IMR-90 (cell line): ENCODE measurements around the gene SLC22A16. TPM values are rescaled to one million over a fixed set of nuclear protein-coding genes. Genes with fewer than 3 reads are reported as not detected.
"Not testable (repeated sequence)": the region's sequence is repeated elsewhere in the genome, so short reads cannot be mapped to it uniquely, and the experiment has no call there.

Experiments
- ATAC-seq: fragments of 200-7000 bp; cut with Tn5 transposase; 2 replicates; pipeline ENCODE4 v1.9.1; 2020; ENCODE audit warnings: low read depth, mild to moderate bottlenecking, moderate library complexity
- BruUV-seq: library from RNA; stranded (reverse); fragments of 400-500 nt; replicated peaks from 2 replicates; lab custom pipeline; 2021; lab: Mats Ljungman, UMichigan
- CTCF ChIA-PET: fragments of 300-600 bp; formaldehyde crosslinking; extraction: SDS; loops from one replicate; lab custom pipeline; 2021; ENCODE audit warnings: antibody characterized with exemption; lab: Yijun Ruan, JAX
- POLR2A ChIA-PET: fragments of 300-600 bp; sonication (Branson Sonifier 250); formaldehyde crosslinking; loops from one replicate; lab custom pipeline; 2022; ENCODE audit warnings: antibody characterized with exemption; ENCODE audit not compliant: unreplicated experiment; lab: Charles Lee
- DNase-seq: peaks from one replicate; pipeline ENCODE4 v3.0.0; 2013
- H2AFZ ChIP-seq: replicated peaks from 2 replicates; pipeline ENCODE3; 2013; ENCODE audit warnings: low read length, mild to moderate bottlenecking; ENCODE audit not compliant: poor library complexity
- H2AK5ac ChIP-seq: 2 replicates; pipeline ENCODE4 v1.6.1; 2013; ENCODE audit warnings: low read depth, low read length, inconsistent platforms
- H2AK9ac ChIP-seq: replicated peaks from 2 replicates; pipeline ENCODE3; 2013; ENCODE audit warnings: mild to moderate bottlenecking, low read depth, low read length, moderate library complexity; ENCODE audit not compliant: poor library complexity
- H2BK120ac ChIP-seq: 2 replicates; pipeline ENCODE4 v1.6.1; 2013; ENCODE audit warnings: low read depth, low read length, inconsistent platforms
- H2BK15ac ChIP-seq: 3 replicates; pipeline ENCODE4 v1.6.1; 2013; ENCODE audit warnings: low read depth, low read length, inconsistent platforms
- H2BK20ac ChIP-seq: 2 replicates; pipeline ENCODE4 v1.6.1; 2013; ENCODE audit warnings: low read depth, mild to moderate bottlenecking, inconsistent platforms, low read length, moderate library complexity
- H2BK5ac ChIP-seq: 2 replicates; pipeline ENCODE4 v1.6.1; 2013; ENCODE audit warnings: mild to moderate bottlenecking, low read depth, low read length, inconsistent platforms; ENCODE audit not compliant: poor library complexity, severe bottlenecking
- H3K14ac ChIP-seq: replicated peaks from 2 replicates; pipeline ENCODE4 v1.6.1; 2013; ENCODE audit warnings: low read depth, low read length, inconsistent platforms
- H3K18ac ChIP-seq: 2 replicates; pipeline ENCODE4 v1.6.1; 2013; ENCODE audit warnings: low read depth, low read length, control low read depth
- H3K23ac ChIP-seq: 2 replicates; pipeline ENCODE4 v1.6.1; 2013; ENCODE audit warnings: low read depth, low read length, inconsistent platforms
- H3K27ac ChIP-seq: 2 replicates; pipeline ENCODE4 v1.5.1; 2013; ENCODE audit warnings: mild to moderate bottlenecking, control low read depth, low read length; ENCODE audit not compliant: insufficient read depth
- H3K27me3 ChIP-seq: 2 replicates; pipeline ENCODE4 v1.6.1; 2013; ENCODE audit warnings: low read length; ENCODE audit not compliant: control insufficient read depth, insufficient read depth
- H3K36me3 ChIP-seq: 2 replicates; pipeline ENCODE4 v1.6.1; 2013; ENCODE audit warnings: low read length, mixed read lengths; ENCODE audit not compliant: control insufficient read depth, insufficient read depth
- H3K4ac ChIP-seq: 2 replicates; pipeline ENCODE4 v1.6.1; 2013; ENCODE audit warnings: low read depth, low read length, inconsistent platforms
- H3K4me1 ChIP-seq: 2 replicates; pipeline ENCODE4 v1.6.1; 2013; ENCODE audit warnings: low read length, mixed read lengths; ENCODE audit not compliant: control insufficient read depth, insufficient read depth
- H3K4me2 ChIP-seq: 2 replicates; pipeline ENCODE4 v1.6.1; 2013; ENCODE audit warnings: low read depth, mild to moderate bottlenecking, control low read depth, low read length, moderate library complexity
- H3K4me3 ChIP-seq: 2 replicates; pipeline ENCODE4 v1.5.1; 2013; ENCODE audit warnings: low read depth, mild to moderate bottlenecking, control low read depth, low read length, moderate library complexity; ENCODE audit not compliant: insufficient read depth
- H3K56ac ChIP-seq: 2 replicates; pipeline ENCODE4 v1.6.1; 2013; ENCODE audit warnings: low read length, inconsistent platforms; ENCODE audit not compliant: insufficient read depth; ENCODE audit errors: extremely low read depth
- H3K79me1 ChIP-seq, 2 experiments: 2 replicates each; pipeline ENCODE4 v1.6.1; 2013; ENCODE audit warnings: low read length in 2 of 2, inconsistent platforms in 1 of 2, low read depth in 1 of 2
- H3K9ac ChIP-seq: 2 replicates; pipeline ENCODE4 v1.6.1; 2013; ENCODE audit warnings: low read depth, low read length, control low read depth
- H3K9me1 ChIP-seq: 2 replicates; pipeline ENCODE4 v1.6.1; 2013; ENCODE audit warnings: low read length, inconsistent platforms; ENCODE audit not compliant: insufficient read depth
- H3K9me3 ChIP-seq: 2 replicates; pipeline ENCODE4 v1.6.1; 2013; ENCODE audit warnings: low read length; ENCODE audit not compliant: control insufficient read depth, insufficient read depth
- H4K20me1 ChIP-seq: 2 replicates; pipeline ENCODE4 v1.6.1; 2013; ENCODE audit warnings: low read length, inconsistent platforms; ENCODE audit not compliant: insufficient read depth
- H4K5ac ChIP-seq: 2 replicates; pipeline ENCODE4 v1.6.1; 2013; ENCODE audit warnings: mild to moderate bottlenecking, low read depth, low read length, control low read depth
- H4K8ac ChIP-seq, 2 experiments: 2 replicates each; pipeline ENCODE4 v1.6.1; 2013; ENCODE audit warnings: low read depth in 2 of 2, low read length in 2 of 2, control low read depth in 1 of 2, inconsistent platforms in 1 of 2
- H4K91ac ChIP-seq: 2 replicates; pipeline ENCODE4 v1.6.1; 2013; ENCODE audit warnings: low read depth, low read length, inconsistent platforms; ENCODE audit not compliant: insufficient read depth
- WGBS, 2 experiments: methylation state at CpG; one replicate each; pipeline versions ENCODE4 v1.1.5 to v1.1.7; 2013; ENCODE audit warnings: missing lambda C conversion rate in 2 of 2; ENCODE audit not compliant: insufficient read length in 1 of 2; ENCODE audit errors: extremely low coverage in 2 of 2; 5-methylcytosine and 5-hydroxymethylcytosine counted together
- dilution Hi-C: fragments of 300-500 bp; cut with HindIII; formaldehyde crosslinking; loops from one replicate; pipeline ENCODE4 v1.14.3; 2018; ENCODE audit warnings: low sequenced_read_pairs; ENCODE audit not compliant: unreplicated experiment
- in situ Hi-C: fragments of 300-500 bp; cut with MboI; formaldehyde crosslinking; loops from 3 replicates; pipeline ENCODE4 v1.14.3; 2019; ENCODE audit warnings: low sequenced_read_pairs, inconsistent platforms, mixed read lengths
- intact Hi-C: fragments of 100-400 bp; cut with micrococcal nuclease; formaldehyde crosslinking; loops from 2 replicates; pipeline ENCODE4 v1.10.0; 2022
- polyA plus RNA-seq, 3 experiments: library from polyadenylated mRNA; depleted of rRNA; stranded (reverse); fragments of >200 nt; gene quantifications; 2 replicates each; pipeline ENCODE4 v1.2.3, GENCODE V29; 2012; ENCODE audit warnings: low replicate concordance in 1 of 3
- total RNA-seq: library from RNA; depleted of rRNA; stranded (reverse); fragments of >200 nt; gene quantifications from 2 replicates; pipeline ENCODE4 v1.2.3, GENCODE V29; 2012

Gene SLC22A16
- total and polyA plus RNA-seq, 2 of the 4 experiments (the other 2 are of a cell fraction), result not detected

GRCh38 chr6:110504891-110505290 lies 28.5 kb upstream of the SLC22A16 start:
- H3K27me3 ChIP-seq, H3K79me1 ChIP-seq, H3K9me1 ChIP-seq, H3K14ac ChIP-seq, H2AK9ac ChIP-seq, H3K56ac ChIP-seq, BruUV-seq, H2AFZ ChIP-seq, CTCF ChIA-PET, H2BK20ac ChIP-seq, intact Hi-C loops, H2BK15ac ChIP-seq, H4K5ac ChIP-seq, H3K4me2 ChIP-seq, DNase-seq, H4K20me1 ChIP-seq, H3K18ac ChIP-seq, H3K9ac ChIP-seq, H3K4ac ChIP-seq, H2BK5ac ChIP-seq, in situ Hi-C loops, H3K36me3 ChIP-seq, H3K23ac ChIP-seq, ATAC-seq, H2BK120ac ChIP-seq, H3K9me3 ChIP-seq, H3K4me3 ChIP-seq, H4K8ac ChIP-seq, H3K4me1 ChIP-seq, H2AK5ac ChIP-seq, H4K91ac ChIP-seq, dilution Hi-C loops, H3K27ac ChIP-seq, POLR2A ChIA-PET: not testable (repeated sequence)
- WGBS, 2 experiments, result 100% methylated on average over 1 of the region's 2 CpGs; no CpG with 5 or more reads in 1 of the 2 experiments
